CD14-positive monocyte (primary cell): ENCODE results near the gene TMEM181. TPM values are rescaled to one million over a fixed set of nuclear protein-coding genes. Genes with fewer than 3 reads are reported as not detected.
A peak's percentile ranks its signal among the peaks of the same experiment; 100 is the strongest.
"Not testable (repeated sequence)": the region's sequence is repeated elsewhere in the genome, so short reads cannot be mapped to it uniquely, and the experiment has no call there.

Experiments
- DNase-seq, 3 donors: peaks; one replicate each; pipeline ENCODE4 v3.0.0-alpha.2; 2011 to 2022
- H2AFZ ChIP-seq: 2 replicates; pipeline ENCODE4 v1.6.0; 2012; ENCODE audit warnings: mild to moderate bottlenecking, low read depth, low read length, inconsistent platforms; ENCODE audit not compliant: insufficient read depth, poor library complexity, severe bottlenecking
- H3K27ac ChIP-seq, 2 donors: 1 replicate in 1 of 2; 2 replicates in 1 of 2; pipeline ENCODE4 v1.5.1; 2012 to 2013; ENCODE audit warnings: low read length in 2 of 2, control low read depth in 1 of 2, inconsistent platforms in 1 of 2, low read depth in 1 of 2, mild to moderate bottlenecking in 1 of 2
- H3K27me3 ChIP-seq, 2 donors: one replicate each; pipeline versions ENCODE4 v1.6.0 to v1.6.1; 2011 to 2013; ENCODE audit warnings: low read length in 2 of 2; ENCODE audit not compliant: control insufficient read depth in 2 of 2, insufficient read depth in 2 of 2
- H3K36me3 ChIP-seq, 2 donors: replicated peaks in 1 of 2; 1 replicate in 1 of 2; 2 replicates in 1 of 2; pipeline versions ENCODE4 v1.5.1 to v1.6.1; 2012 to 2013; ENCODE audit warnings: low read length in 2 of 2, control low read depth in 1 of 2, inconsistent platforms in 1 of 2, mild to moderate bottlenecking in 1 of 2; ENCODE audit not compliant: insufficient read depth in 2 of 2, control insufficient read depth in 1 of 2
- H3K4me1 ChIP-seq, 2 donors: 1 replicate in 1 of 2; 2 replicates in 1 of 2; pipeline versions ENCODE4 v1.5.1 to v1.6.1; 2012 to 2013; ENCODE audit warnings: low read length in 2 of 2, control low read depth in 1 of 2, inconsistent platforms in 1 of 2, mild to moderate bottlenecking in 1 of 2, moderate library complexity in 1 of 2; ENCODE audit not compliant: insufficient read depth in 2 of 2, control insufficient read depth in 1 of 2
- H3K4me2 ChIP-seq: replicated peaks from 2 replicates; pipeline ENCODE3; 2012; ENCODE audit warnings: low read length, moderate library complexity, mild to moderate bottlenecking; ENCODE audit not compliant: poor library complexity, severe bottlenecking; ENCODE audit errors: extremely low read depth
- H3K4me3 ChIP-seq, 3 experiments: fragments of 200-600 bp in 1 of 3; sonication (generic) in 1 of 3; replicated peaks in 1 of 3; 1 replicate in 2 of 3; 2 replicates in 1 of 3; pipeline ENCODE4 v1.5.1; 2011 to 2013; ENCODE audit warnings: low read length in 3 of 3, mild to moderate bottlenecking in 3 of 3, control low read depth in 2 of 3, low read depth in 2 of 3, inconsistent platforms in 1 of 3, moderate library complexity in 1 of 3
- H3K79me2 ChIP-seq: 2 replicates; pipeline ENCODE4 v1.6.0; 2012; ENCODE audit warnings: mild to moderate bottlenecking, control low read depth, inconsistent platforms, low read length, moderate library complexity; ENCODE audit not compliant: insufficient read depth
- H3K9ac ChIP-seq: 2 replicates; pipeline ENCODE4 v1.6.0; 2017; ENCODE audit warnings: low read length, mild to moderate bottlenecking; ENCODE audit not compliant: insufficient read depth, poor library complexity, severe bottlenecking
- H3K9me3 ChIP-seq, 2 donors: replicated peaks in 1 of 2; 1 replicate in 1 of 2; 2 replicates in 1 of 2; pipeline versions ENCODE4 v1.5.1 to v1.6.1; 2012 to 2013; ENCODE audit warnings: low read length in 2 of 2, control low read depth in 1 of 2; ENCODE audit not compliant: control insufficient read depth in 1 of 2, insufficient read depth in 1 of 2
- H4K20me1 ChIP-seq: 2 replicates; pipeline ENCODE4 v1.6.0; 2012; ENCODE audit warnings: mild to moderate bottlenecking, low read length, control low read depth, moderate library complexity; ENCODE audit not compliant: insufficient read depth
- H3K27ac Mint-ChIP-seq, 7 donors: one replicate each; pipeline ENCODE4 v1.8.0; 2020; ENCODE audit warnings: mild to moderate bottlenecking in 7 of 7, mixed read lengths in 7 of 7, moderate library complexity in 6 of 7, inconsistent platforms in 2 of 7
- H3K27me3 Mint-ChIP-seq, 3 donors: one replicate each; pipeline ENCODE4 v1.8.0; 2021 to 2022; ENCODE audit warnings: low read depth in 3 of 3, mild to moderate bottlenecking in 3 of 3, mixed read lengths in 3 of 3, moderate library complexity in 3 of 3, inconsistent platforms in 1 of 3
- H3K36me3 Mint-ChIP-seq, 2 donors: one replicate each; pipeline ENCODE4 v1.8.0; 2020; ENCODE audit warnings: mixed read lengths in 2 of 2, inconsistent platforms in 1 of 2, mild to moderate bottlenecking in 1 of 2
- H3K4me1 Mint-ChIP-seq: one replicate; pipeline ENCODE4 v1.8.0; 2020; ENCODE audit warnings: mild to moderate bottlenecking, mixed read lengths
- H3K4me3 Mint-ChIP-seq, 2 donors: one replicate each; pipeline ENCODE4 v1.8.0; 2020; ENCODE audit warnings: mild to moderate bottlenecking in 2 of 2, mixed read lengths in 2 of 2, moderate library complexity in 1 of 2
- H3K9me3 Mint-ChIP-seq, 7 donors: one replicate each; pipeline ENCODE4 v1.8.0; 2020 to 2022; ENCODE audit warnings: mixed read lengths in 7 of 7, mild to moderate bottlenecking in 6 of 7, moderate library complexity in 6 of 7, inconsistent platforms in 2 of 7
- WGBS: methylation state at CpG from one replicate; pipeline ENCODE4 v1.1.5; 2013; ENCODE audit warnings: missing lambda C conversion rate; ENCODE audit not compliant: insufficient coverage; 5-methylcytosine and 5-hydroxymethylcytosine counted together
- intact Hi-C, 2 donors: fragments of 100-400 bp; cut with micrococcal nuclease; formaldehyde crosslinking; loops; one replicate each; pipeline versions ENCODE4 v1.15.0 to v1.15.1; 2023
- polyA plus RNA-seq, 3 donors: library from polyadenylated mRNA; depleted of rRNA in 1 of 3; unstranded in 2 of 3; stranded (reverse) in 1 of 3; fragments of 300-500 nt in 2 of 3; fragments of >200 nt in 1 of 3; fragmentation: Illumina TruSeq in 2 of 3; gene quantifications; 1 replicate in 2 of 3; 2 replicates in 1 of 3; pipeline ENCODE4 v1.2.3, GENCODE V29; 2012 to 2021
- TF ChIP-seq, protein P1 (sequence below): fragments of 200-600 bp; IDR thresholded peaks from one replicate; pipeline ENCODE4 v1.8.0; 2022; ENCODE audit warnings: antibody characterized with exemption, mild to moderate bottlenecking

The TMEM181 gene
- polyA plus RNA-seq, 3 donors, result 2.4 to 6.8 (median 2.6) TPM

GRCh38 chr6:158611541-158612370 is 51.9 kb downstream of the TMEM181 start:
- Mint-ChIP-seq H3K27ac (peak overlapping the region in 2 of 7 donors; percentile 3 to 18), H3K36me3 (peaks cover 70 to 88% of the 10 kb centered on the region in 2 donors), H3K4me1 (no peaks in the 10 kb centered on the region), H3K9me3 (peaks cover 0 to 10% (median 3%) of the 10 kb centered on the region in 7 donors), H3K27me3 (no peaks in the 10 kb centered on the region), H3K4me3 (no peak overlapping the region)
- H3K27me3 ChIP-seq, result no peaks in the 10 kb centered on the region
- no peaks in the 10 kb centered on the region for H4K20me1 ChIP-seq
- intact Hi-C loops, result no loop called here
- no peak overlapping the region for H3K4me3 ChIP-seq
- peaks cover 55 to 74% of the 10 kb centered on the region in 2 donors for H3K36me3 ChIP-seq
- H3K4me1 ChIP-seq, result no peaks in the 10 kb centered on the region
- 91% methylated on average over 4 of the region's 14 CpGs for WGBS
- no peak for DNase-seq
- H3K4me2 ChIP-seq, result no peak overlapping the region
- H2AFZ ChIP-seq, result no peak overlapping the region
- H3K79me2 ChIP-seq, result no peaks in the 10 kb centered on the region
- TF ChIP-seq, protein P1, sequence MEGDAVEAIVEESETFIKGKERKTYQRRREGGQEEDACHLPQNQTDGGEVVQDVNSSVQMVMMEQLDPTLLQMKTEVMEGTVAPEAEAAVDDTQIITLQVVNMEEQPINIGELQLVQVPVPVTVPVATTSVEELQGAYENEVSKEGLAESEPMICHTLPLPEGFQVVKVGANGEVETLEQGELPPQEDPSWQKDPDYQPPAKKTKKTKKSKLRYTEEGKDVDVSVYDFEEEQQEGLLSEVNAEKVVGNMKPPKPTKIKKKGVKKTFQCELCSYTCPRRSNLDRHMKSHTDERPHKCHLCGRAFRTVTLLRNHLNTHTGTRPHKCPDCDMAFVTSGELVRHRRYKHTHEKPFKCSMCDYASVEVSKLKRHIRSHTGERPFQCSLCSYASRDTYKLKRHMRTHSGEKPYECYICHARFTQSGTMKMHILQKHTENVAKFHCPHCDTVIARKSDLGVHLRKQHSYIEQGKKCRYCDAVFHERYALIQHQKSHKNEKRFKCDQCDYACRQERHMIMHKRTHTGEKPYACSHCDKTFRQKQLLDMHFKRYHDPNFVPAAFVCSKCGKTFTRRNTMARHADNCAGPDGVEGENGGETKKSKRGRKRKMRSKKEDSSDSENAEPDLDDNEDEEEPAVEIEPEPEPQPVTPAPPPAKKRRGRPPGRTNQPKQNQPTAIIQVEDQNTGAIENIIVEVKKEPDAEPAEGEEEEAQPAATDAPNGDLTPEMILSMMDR, result no peak
- no peak overlapping the region for H3K27ac ChIP-seq
- no peaks in the 10 kb centered on the region for H3K9me3 ChIP-seq
- no peak overlapping the region for H3K9ac ChIP-seq

GRCh38 chr6:158614606-158615005 is 54.7 kb downstream of the TMEM181 start:
- peaks cover 76 to 88% of the 10 kb centered on the region in 2 donors for H3K36me3 Mint-ChIP-seq
- DNase-seq, result not testable (repeated sequence)

GRCh38 chr6:158618289-158618688 is 58.4 kb downstream of the TMEM181 start:
- H3K4me3 Mint-ChIP-seq, H3K27me3 ChIP-seq, H3K27ac ChIP-seq, DNase-seq, H3K27me3 Mint-ChIP-seq, H4K20me1 ChIP-seq, H3K9ac ChIP-seq, H3K4me3 ChIP-seq, H2AFZ ChIP-seq, H3K4me2 ChIP-seq, H3K79me2 ChIP-seq, H3K9me3 ChIP-seq, H3K4me1 ChIP-seq, intact Hi-C loops, H3K4me1 Mint-ChIP-seq: not testable (repeated sequence)
- Mint-ChIP-seq H3K36me3 (peaks cover 76 to 88% of the 10 kb centered on the region in 2 donors), H3K9me3 (peaks cover 0 to 10% (median 3%) of the 10 kb centered on the region in 7 donors), H3K27ac (peak overlapping the region in 1 of 7 donors; percentile 25)
- WGBS, result 100% methylated on average over 1 of the region's 3 CpGs
- peaks cover 31 to 49% of the 10 kb centered on the region in 2 donors for H3K36me3 ChIP-seq

More at GRCh38 chr6:158614606-158615005, 54.7 kb downstream of the TMEM181 start:
- H3K4me3 ChIP-seq, H2AFZ ChIP-seq, H3K79me2 ChIP-seq, H3K4me1 ChIP-seq, H3K4me3 Mint-ChIP-seq, H3K9ac ChIP-seq, H3K4me1 Mint-ChIP-seq, H3K27ac ChIP-seq, intact Hi-C loops, H3K4me2 ChIP-seq, H3K27ac Mint-ChIP-seq, H3K9me3 ChIP-seq, H4K20me1 ChIP-seq, H3K27me3 ChIP-seq, H3K27me3 Mint-ChIP-seq: not testable (repeated sequence)
- peaks cover 0 to 10% (median 3%) of the 10 kb centered on the region in 7 donors for H3K9me3 Mint-ChIP-seq
- H3K36me3 ChIP-seq, result peaks cover 27 to 51% of the 10 kb centered on the region in 2 donors
- no CpG with 5 or more reads among the region's 3 CpGs for WGBS
